Fibroblast of lung (primary cell): ENCODE measurements around the gene SESN1. TPM values are rescaled to one million over a fixed set of nuclear protein-coding genes. Genes with fewer than 3 reads are reported as not detected.

Source experiments
- DNase-seq, 2 donors: peaks; one replicate each; pipeline versions ENCODE4 v3.0.0 to v3.0.0-alpha.2; 2010; ENCODE audit warnings: low read depth in 2 of 2
- H2AFZ ChIP-seq: 2 replicates; pipeline ENCODE4 v1.5.1; 2012; ENCODE audit warnings: low read length, control low read depth, inconsistent platforms
- H3K27ac ChIP-seq: 2 replicates; pipeline ENCODE4 v1.5.1; 2011; ENCODE audit warnings: low read length, control low read depth; ENCODE audit not compliant: insufficient read depth
- H3K27me3 ChIP-seq: 2 replicates; pipeline ENCODE4 v1.5.1; 2011; ENCODE audit warnings: mild to moderate bottlenecking, low read length; ENCODE audit not compliant: control insufficient read depth, insufficient read depth
- H3K36me3 ChIP-seq: 2 replicates; pipeline ENCODE4 v1.5.1; 2011; ENCODE audit warnings: low read length; ENCODE audit not compliant: control insufficient read depth, insufficient read depth
- H3K4me1 ChIP-seq: 2 replicates; pipeline ENCODE4 v1.5.1; 2011; ENCODE audit warnings: low read length; ENCODE audit not compliant: control insufficient read depth, insufficient read depth; ENCODE audit errors: extremely low read depth
- H3K4me2 ChIP-seq: 2 replicates; pipeline ENCODE4 v1.5.1; 2011; ENCODE audit warnings: low read length, control low read depth; ENCODE audit not compliant: insufficient read depth; ENCODE audit errors: extremely low read depth
- H3K4me3 ChIP-seq, 4 experiments: fragments of 200-600 bp in 1 of 4; sonication (generic) in 1 of 4; replicated peaks in 1 of 4; 2 replicates each; pipeline ENCODE4 v1.5.1; 2011 to 2016; ENCODE audit warnings: low read length in 4 of 4, low read depth in 3 of 4, mild to moderate bottlenecking in 3 of 4, control low read depth in 2 of 4, inconsistent platforms in 1 of 4, mixed read lengths in 1 of 4; ENCODE audit not compliant: insufficient read depth in 1 of 4; ENCODE audit errors: control extremely low read depth in 1 of 4
- H3K79me2 ChIP-seq: 2 replicates; pipeline ENCODE4 v1.5.1; 2012; ENCODE audit warnings: mild to moderate bottlenecking, low read length, inconsistent platforms; ENCODE audit not compliant: control insufficient read depth, insufficient read depth
- H3K9ac ChIP-seq: 2 replicates; pipeline ENCODE4 v1.5.1; 2011; ENCODE audit warnings: mild to moderate bottlenecking, low read length, control low read depth; ENCODE audit not compliant: insufficient read depth
- H3K9me3 ChIP-seq: 2 replicates; pipeline ENCODE4 v1.5.1; 2012; ENCODE audit warnings: low read depth, low read length; ENCODE audit not compliant: control insufficient read depth, insufficient read depth
- H4K20me1 ChIP-seq: 2 replicates; pipeline ENCODE4 v1.5.1; 2011; ENCODE audit warnings: low read length; ENCODE audit not compliant: control insufficient read depth, insufficient read depth; ENCODE audit errors: extremely low read depth
- CTCF ChIP-seq, 2 donors: IDR thresholded peaks in 1 of 2; conservative IDR thresholded peaks in 1 of 2; 1 replicate in 1 of 2; 2 replicates in 1 of 2; pipeline ENCODE4 v1.5.1; 2011 to 2012; ENCODE audit warnings: low read length in 2 of 2, control low read depth in 1 of 2, inconsistent platforms in 1 of 2, low read depth in 1 of 2, mild to moderate bottlenecking in 1 of 2
- EZH2 ChIP-seq: IDR thresholded peaks from 2 replicates; pipeline ENCODE4 v1.5.1; 2012; ENCODE audit warnings: low read length, control low read depth, mild to moderate bottlenecking; ENCODE audit errors: missing control alignments
- polyA plus RNA-seq, 2 donors: library from polyadenylated mRNA; depleted of rRNA in 1 of 2; stranded (reverse) in 1 of 2; unstranded in 1 of 2; fragments of >200 nt; gene quantifications; 2 replicates each; pipeline ENCODE4 v1.2.1, GENCODE V29; 2011 to 2012; ENCODE audit warnings: missing spikeins in 1 of 2
- total RNA-seq: library from RNA; depleted of rRNA; stranded (reverse); fragments of >200 nt; gene quantifications from 2 replicates; pipeline ENCODE4 v1.2.1, GENCODE V29; 2014

The SESN1 gene
- total and polyA plus RNA-seq, 2 donors (not counting 1 experiment from before 2014, with no cell fraction given) = 16.7 to 34.5 TPM

- DNase-seq = no peak
These were observed 45.8 kb downstream of the SESN1 start for GRCh38 chr6:109048670-109049415.

GRCh38 chr6:109048176-109048575 is 46.5 kb downstream of the SESN1 start:
- Histone ChIP-seq H3K9me3 (no peaks in the 10 kb centered on the region), H3K27ac (no peak overlapping the region), H2AFZ (no peak overlapping the region), H3K4me3 (no peak overlapping the region), H3K79me2 (no peaks in the 10 kb centered on the region), H3K36me3 (no peaks in the 10 kb centered on the region), H4K20me1 (no peaks in the 10 kb centered on the region), H3K27me3 (no peaks in the 10 kb centered on the region), H3K4me1 (no peaks in the 10 kb centered on the region), H3K4me2 (no peak overlapping the region), H3K9ac (no peak overlapping the region)
- no peak for TF ChIP-seq CTCF (conservative IDR thresholded peaks at IDR 0.05 in 1 of 2, IDR thresholded peaks at IDR 0.05 in 1 of 2; ENCODE audit: low read depth in 1 of 2, low read length in 2 of 2)
- no peak for TF ChIP-seq EZH2
- no peak for DNase-seq

More at GRCh38 chr6:109048670-109049415, 45.8 kb downstream of the SESN1 start:
- H3K4me3 ChIP-seq = no peak overlapping the region
- TF ChIP-seq CTCF (conservative IDR thresholded peaks at IDR 0.05 in 1 of 2, IDR thresholded peaks at IDR 0.05 in 1 of 2; ENCODE audit: low read depth in 1 of 2, low read length in 2 of 2) (no peak), EZH2 (no peak)
- H3K4me1 ChIP-seq = no peaks in the 10 kb centered on the region
- H2AFZ ChIP-seq = no peak overlapping the region
- H3K9ac ChIP-seq = no peak overlapping the region
- H3K4me2 ChIP-seq = no peak overlapping the region
- no peaks in the 10 kb centered on the region for H3K36me3 ChIP-seq
- no peaks in the 10 kb centered on the region for H3K27me3 ChIP-seq
- no peaks in the 10 kb centered on the region for H3K79me2 ChIP-seq
- H3K9me3 ChIP-seq = no peaks in the 10 kb centered on the region
- no peaks in the 10 kb centered on the region for H4K20me1 ChIP-seq
- no peak overlapping the region for H3K27ac ChIP-seq

GRCh38 chr6:109045493-109045892 is 49.2 kb downstream of the SESN1 start:
- TF ChIP-seq EZH2 = no peak
- no peak for TF ChIP-seq CTCF (conservative IDR thresholded peaks at IDR 0.05 in 1 of 2, IDR thresholded peaks at IDR 0.05 in 1 of 2; ENCODE audit: low read depth in 1 of 2, low read length in 2 of 2)
- DNase-seq = no peak
- H2AFZ ChIP-seq = no peak overlapping the region
- no peak overlapping the region for H3K4me3 ChIP-seq
- H3K36me3 ChIP-seq = no peaks in the 10 kb centered on the region
- no peaks in the 10 kb centered on the region for H4K20me1 ChIP-seq
- no peak overlapping the region for H3K27ac ChIP-seq
- H3K4me2 ChIP-seq = no peak overlapping the region
- no peak overlapping the region for H3K9ac ChIP-seq
- H3K27me3 ChIP-seq = no peaks in the 10 kb centered on the region
- H3K4me1 ChIP-seq = no peaks in the 10 kb centered on the region
- H3K9me3 ChIP-seq = no peaks in the 10 kb centered on the region
- no peaks in the 10 kb centered on the region for H3K79me2 ChIP-seq
